K562 (cell line): ENCODE results near the gene MYH9. TPM values are rescaled to one million over a fixed set of nuclear protein-coding genes. Genes with fewer than 3 reads are reported as not detected.

ENCODE experiments used
- BMI1 ChIP-seq: fragments of 150-350 bp; IDR thresholded peaks from 2 replicates; pipeline ENCODE4 v1.6.1; 2014; ENCODE audit warnings: low read length
- CBFA2T2 ChIP-seq: fragments of 450-650 bp; conservative IDR thresholded peaks from 2 replicates; pipeline ENCODE4 v1.6.1; 2017; ENCODE audit warnings: mild to moderate bottlenecking
- CREM ChIP-seq: IDR thresholded peaks from 2 replicates; pipeline ENCODE4 v1.6.1; 2014; ENCODE audit warnings: antibody characterized with exemption, low read depth
- CTBP1 ChIP-seq: fragments of 450-650 bp; IDR thresholded peaks from 2 replicates; pipeline ENCODE4 v1.6.1; 2016; ENCODE audit warnings: borderline replicate concordance
- EP300 ChIP-seq: IDR thresholded peaks from 2 replicates; pipeline ENCODE4 v1.6.1; 2012; ENCODE audit warnings: low read length, improper control_type of control experiment
- KAT7 ChIP-seq: sonication (generic); formaldehyde crosslinking; IDR thresholded peaks from 2 replicates; pipeline ENCODE4 v1.8.0; 2022; ENCODE audit warnings: missing genetic modification reagents, mild to moderate bottlenecking, borderline replicate concordance
- KLF13 ChIP-seq: fragments of 450-650 bp; IDR thresholded peaks from 2 replicates; pipeline ENCODE4 v1.6.1; 2016; ENCODE audit warnings: missing genetic modification characterization, low read depth, mild to moderate bottlenecking, missing compliant biosample characterization, moderate library complexity, borderline replicate concordance
- MTA2 ChIP-seq: fragments of 450-650 bp; IDR thresholded peaks from 2 replicates; pipeline ENCODE4 v1.6.1; 2016; ENCODE audit warnings: low read depth
- NCOA2 ChIP-seq, 2 experiments: fragments of 450-650 bp; IDR thresholded peaks; 2 replicates each; pipeline ENCODE4 v1.6.1; 2018; ENCODE audit warnings: mild to moderate bottlenecking in 2 of 2, moderate library complexity in 1 of 2; ENCODE audit not compliant: partially characterized antibody in 2 of 2
- NUFIP1 ChIP-seq: fragments of 450-650 bp; IDR thresholded peaks from 2 replicates; pipeline ENCODE4 v1.6.1; 2018; ENCODE audit not compliant: partially characterized antibody
- PHF8 ChIP-seq: fragments of 200-600 bp; sonication (generic); IDR thresholded peaks from 2 replicates; pipeline ENCODE4 v1.6.1; 2012; ENCODE audit warnings: mixed run types, mild to moderate bottlenecking, inconsistent platforms, low read length, moderate library complexity, borderline replicate concordance
- PML ChIP-seq: IDR thresholded peaks from 2 replicates; pipeline ENCODE4 v1.6.1; 2012; ENCODE audit warnings: low read length, inconsistent platforms
- POLR2G ChIP-seq: fragments of 200-400 bp; formaldehyde crosslinking; IDR thresholded peaks from 2 replicates; pipeline ENCODE4 v1.6.1; 2017; ENCODE audit warnings: low read depth, mild to moderate bottlenecking, antibody characterized with exemption, low read length, moderate library complexity
- RHOXF2B ChIP-seq: fragments of 250-450 bp; sonication (Bioruptor Pico); conservative IDR thresholded peaks from 2 replicates; pipeline ENCODE4 v1.5.1; 2021
- TARDBP ChIP-seq: fragments of 450-650 bp; IDR thresholded peaks from 2 replicates; pipeline ENCODE4 v1.6.1; 2016
- ZC3H4 ChIP-seq: sonication (generic); formaldehyde crosslinking; IDR thresholded peaks from 2 replicates; pipeline ENCODE4 v1.9.0; 2021; ENCODE audit warnings: missing genetic modification reagents, borderline replicate concordance
- ZNF12 ChIP-seq: sonication (generic); formaldehyde crosslinking; IDR thresholded peaks from 2 replicates; pipeline ENCODE4 v1.4.0; 2020; ENCODE audit warnings: mild to moderate bottlenecking, missing genetic modification reagents
- ZNF121 ChIP-seq: sonication (generic); formaldehyde crosslinking; conservative IDR thresholded peaks from 2 replicates; pipeline ENCODE4 v1.8.0; 2022; ENCODE audit warnings: missing genetic modification reagents
- ZNF778 ChIP-seq: fragments of 450-650 bp; formaldehyde crosslinking; IDR thresholded peaks from 2 replicates; pipeline ENCODE4 v1.4.0; 2020; ENCODE audit warnings: mild to moderate bottlenecking, moderate library complexity
- ZSCAN29 ChIP-seq: fragments of 450-650 bp; IDR thresholded peaks from 2 replicates; pipeline ENCODE4 v1.6.1; 2017
- polyA plus RNA-seq, 8 experiments: library from polyadenylated mRNA; depleted of rRNA in 4 of 8; stranded (reverse) in 5 of 8; unstranded in 3 of 8; fragments of >200 nt; fragmentation: Nextera tagmentation in 2 of 8; fragmentation: Illumina TruSeq in 1 of 8; extraction: Ambion mirVana in 2 of 8; extraction: Trizol in 1 of 8; gene quantifications; 2 replicates each; pipeline versions ENCODE4 v1.2.1 to v1.2.3, GENCODE V29; 2011 to 2014; ENCODE audit warnings: inconsistent platforms in 1 of 8, missing spikeins in 1 of 8
- total RNA-seq, 7 experiments: library from RNA; depleted of rRNA in 6 of 7; stranded (reverse); fragments of >200 nt in 6 of 7; fragmentation: Illumina TruSeq in 2 of 7; extraction: Trizol in 2 of 7; gene quantifications; 2 replicates each; pipeline versions ENCODE4 v1.2.1 to v1.2.3, GENCODE V29; 2011 to 2021; ENCODE audit warnings: low replicate concordance in 1 of 7
- TF ChIP-seq, protein P1 (sequence below): fragments of 450-650 bp; IDR thresholded peaks from 2 replicates; pipeline ENCODE4 v1.6.1; 2016; ENCODE audit warnings: mild to moderate bottlenecking
- TF ChIP-seq, protein P2 (sequence below): sonication (generic); formaldehyde crosslinking; IDR thresholded peaks from 2 replicates; pipeline ENCODE4 v1.5.0; 2020; ENCODE audit warnings: missing genetic modification reagents
- TF ChIP-seq, protein P3 (sequence below): sonication (generic); formaldehyde crosslinking; IDR thresholded peaks from 2 replicates; pipeline ENCODE4 v1.8.1; 2022; ENCODE audit warnings: missing genetic modification reagents
- TF ChIP-seq, protein P4 (sequence below), 2 experiments: IDR thresholded peaks in 1 of 2; conservative IDR thresholded peaks in 1 of 2; 2 replicates each; pipeline ENCODE4 v1.6.1; 2016; ENCODE audit warnings: low read depth in 2 of 2, mild to moderate bottlenecking in 1 of 2, missing compliant biosample characterization in 1 of 2, missing genetic modification characterization in 1 of 2, moderate library complexity in 1 of 2

MYH9 gene
- total and polyA plus RNA-seq, 9 of the 15 experiments (the other 6 are each of a cell fraction or from before 2014, with no cell fraction given), result 0.71 to 111 (median 24.6) TPM

DNA sequence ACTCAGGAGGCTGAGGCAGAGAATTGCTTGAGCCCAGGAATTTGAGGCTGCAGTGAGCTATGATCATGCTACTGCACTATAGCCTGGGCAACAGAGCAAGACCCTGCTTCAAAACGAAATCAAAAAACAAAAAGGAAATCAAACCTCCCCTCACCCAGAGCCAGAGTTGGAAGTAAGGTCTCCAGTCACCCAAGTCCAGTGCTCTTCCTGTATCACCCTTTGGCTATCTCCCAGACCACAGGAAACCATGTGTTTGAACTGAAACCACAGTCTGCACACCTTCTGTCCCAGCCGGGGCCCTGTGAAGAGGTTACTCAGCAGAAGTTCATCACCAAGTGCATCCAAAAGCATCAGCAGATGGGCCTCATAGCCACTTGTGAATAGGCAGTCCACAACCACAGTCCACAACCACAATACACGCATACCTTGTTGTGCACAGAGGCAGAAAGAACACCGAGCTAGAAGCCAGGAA is 4.6 kb downstream of the MYH9 start (continued):
- TF ChIP-seq EP300 (peak; percentile 37; the same call in 1 of the 2 replicates), ZNF121 (peak; percentile 87), NUFIP1 (no peak), PHF8 (no peak), MTA2 (no peak), PML (no peak), POLR2G (no peak), CBFA2T2 (peak; percentile 49; the same call in 1 of the 2 replicates), KAT7 (no peak), TARDBP (no peak), CREM (no peak), ZC3H4 (CRISPR knock-in tag) (no peak), ZNF778 (CRISPR knock-in tag) (no peak), CTBP1 (peak; percentile 81), NCOA2 (IDR thresholded peaks at IDR 0.05; ENCODE audit: partially characterized antibody in 2 of 2) (no peak), BMI1 (no peak), ZSCAN29 (no peak), RHOXF2B (CRISPR knock-in tag) (no peak), ZNF12 (CRISPR knock-in tag) (no peak), KLF13 (no peak)
- TF ChIP-seq, protein P1, sequence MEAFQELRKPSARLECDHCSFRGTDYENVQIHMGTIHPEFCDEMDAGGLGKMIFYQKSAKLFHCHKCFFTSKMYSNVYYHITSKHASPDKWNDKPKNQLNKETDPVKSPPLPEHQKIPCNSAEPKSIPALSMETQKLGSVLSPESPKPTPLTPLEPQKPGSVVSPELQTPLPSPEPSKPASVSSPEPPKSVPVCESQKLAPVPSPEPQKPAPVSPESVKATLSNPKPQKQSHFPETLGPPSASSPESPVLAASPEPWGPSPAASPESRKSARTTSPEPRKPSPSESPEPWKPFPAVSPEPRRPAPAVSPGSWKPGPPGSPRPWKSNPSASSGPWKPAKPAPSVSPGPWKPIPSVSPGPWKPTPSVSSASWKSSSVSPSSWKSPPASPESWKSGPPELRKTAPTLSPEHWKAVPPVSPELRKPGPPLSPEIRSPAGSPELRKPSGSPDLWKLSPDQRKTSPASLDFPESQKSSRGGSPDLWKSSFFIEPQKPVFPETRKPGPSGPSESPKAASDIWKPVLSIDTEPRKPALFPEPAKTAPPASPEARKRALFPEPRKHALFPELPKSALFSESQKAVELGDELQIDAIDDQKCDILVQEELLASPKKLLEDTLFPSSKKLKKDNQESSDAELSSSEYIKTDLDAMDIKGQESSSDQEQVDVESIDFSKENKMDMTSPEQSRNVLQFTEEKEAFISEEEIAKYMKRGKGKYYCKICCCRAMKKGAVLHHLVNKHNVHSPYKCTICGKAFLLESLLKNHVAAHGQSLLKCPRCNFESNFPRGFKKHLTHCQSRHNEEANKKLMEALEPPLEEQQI, result no peak
- TF ChIP-seq, protein P2, sequence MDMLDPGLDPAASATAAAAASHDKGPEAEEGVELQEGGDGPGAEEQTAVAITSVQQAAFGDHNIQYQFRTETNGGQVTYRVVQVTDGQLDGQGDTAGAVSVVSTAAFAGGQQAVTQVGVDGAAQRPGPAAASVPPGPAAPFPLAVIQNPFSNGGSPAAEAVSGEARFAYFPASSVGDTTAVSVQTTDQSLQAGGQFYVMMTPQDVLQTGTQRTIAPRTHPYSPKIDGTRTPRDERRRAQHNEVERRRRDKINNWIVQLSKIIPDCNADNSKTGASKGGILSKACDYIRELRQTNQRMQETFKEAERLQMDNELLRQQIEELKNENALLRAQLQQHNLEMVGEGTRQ (CRISPR knock-in tag), result no peak
- TF ChIP-seq, protein P3, sequence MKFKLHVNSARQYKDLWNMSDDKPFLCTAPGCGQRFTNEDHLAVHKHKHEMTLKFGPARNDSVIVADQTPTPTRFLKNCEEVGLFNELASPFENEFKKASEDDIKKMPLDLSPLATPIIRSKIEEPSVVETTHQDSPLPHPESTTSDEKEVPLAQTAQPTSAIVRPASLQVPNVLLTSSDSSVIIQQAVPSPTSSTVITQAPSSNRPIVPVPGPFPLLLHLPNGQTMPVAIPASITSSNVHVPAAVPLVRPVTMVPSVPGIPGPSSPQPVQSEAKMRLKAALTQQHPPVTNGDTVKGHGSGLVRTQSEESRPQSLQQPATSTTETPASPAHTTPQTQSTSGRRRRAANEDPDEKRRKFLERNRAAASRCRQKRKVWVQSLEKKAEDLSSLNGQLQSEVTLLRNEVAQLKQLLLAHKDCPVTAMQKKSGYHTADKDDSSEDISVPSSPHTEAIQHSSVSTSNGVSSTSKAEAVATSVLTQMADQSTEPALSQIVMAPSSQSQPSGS (CRISPR knock-in tag), result no peak
- TF ChIP-seq, protein P4, sequence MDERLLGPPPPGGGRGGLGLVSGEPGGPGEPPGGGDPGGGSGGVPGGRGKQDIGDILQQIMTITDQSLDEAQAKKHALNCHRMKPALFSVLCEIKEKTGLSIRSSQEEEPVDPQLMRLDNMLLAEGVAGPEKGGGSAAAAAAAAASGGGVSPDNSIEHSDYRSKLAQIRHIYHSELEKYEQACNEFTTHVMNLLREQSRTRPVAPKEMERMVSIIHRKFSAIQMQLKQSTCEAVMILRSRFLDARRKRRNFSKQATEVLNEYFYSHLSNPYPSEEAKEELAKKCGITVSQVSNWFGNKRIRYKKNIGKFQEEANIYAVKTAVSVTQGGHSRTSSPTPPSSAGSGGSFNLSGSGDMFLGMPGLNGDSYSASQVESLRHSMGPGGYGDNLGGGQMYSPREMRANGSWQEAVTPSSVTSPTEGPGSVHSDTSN (CRISPR knock-in tag; IDR thresholded peaks at IDR 0.05; ENCODE audit: low read depth), result no peak
- TF ChIP-seq, protein P4 (tag; conservative IDR thresholded peaks at IDR 0.05; ENCODE audit: low read depth), result no peak
